Activated CD8-positive, alpha-beta memory T cell treated with anti-CD3 and anti-CD28 coated beads, Interleukin-2, amount 50 U/mL, for 1 hour (primary cell): ENCODE results near the gene BCL2.

Experiments used
- DNase-seq: peaks from one replicate; pipeline ENCODE4 v3.0.0-alpha.2; 2020; ENCODE audit errors: extremely low read depth

Gene BCL2

GRCh38 chr18:63107931-63108330, 211.6 kb downstream of the BCL2 start:
- no peak for DNase-seq

- DNase-seq, result no peak
Observed at GRCh38 chr18:63107171-63107845, 212.3 kb downstream of the BCL2 start.

GRCh38 chr18:63106727-63107126, 212.8 kb downstream of the BCL2 start:
- no peak for DNase-seq

- no peak for DNase-seq
Observed at GRCh38 chr18:63105636-63106316, 213.8 kb downstream of the BCL2 start.

- DNase-seq, result no peak
Observed at GRCh38 chr18:63104868-63105267, 214.7 kb downstream of the BCL2 start.

- no peak for DNase-seq
Observed at GRCh38 chr18:63102941-63103744, 216.4 kb downstream of the BCL2 start.

- DNase-seq, result no peak
Observed at GRCh38 chr18:63100630-63101055, 218.9 kb downstream of the BCL2 start.

- DNase-seq, result no peak
Observed at GRCh38 chr18:63099848-63100629, 219.5 kb downstream of the BCL2 start.

- DNase-seq, result no peak
Observed at GRCh38 chr18:63099091-63099840, 220.3 kb downstream of the BCL2 start.

GRCh38 chr18:63098018-63098981, 221.3 kb downstream of the BCL2 start:
- no peak for DNase-seq

GRCh38 chr18:63097178-63097577, 222.4 kb downstream of the BCL2 start:
- no peak for DNase-seq

GRCh38 chr18:63096327-63096874, 223.2 kb downstream of the BCL2 start:
- DNase-seq, result no peak

GRCh38 chr18:63095768-63096167, 223.8 kb downstream of the BCL2 start:
- DNase-seq, result no peak

- DNase-seq, result no peak
Observed at GRCh38 chr18:63091671-63092364, 227.8 kb downstream of the BCL2 start.

GRCh38 chr18:63090334-63090733, 229.2 kb downstream of the BCL2 start:
- no peak for DNase-seq

GRCh38 chr18:63089041-63089440, 230.5 kb downstream of the BCL2 start:
- DNase-seq, result no peak

GRCh38 chr18:63088262-63088661, 231.3 kb downstream of the BCL2 start:
- no peak for DNase-seq

GRCh38 chr18:63087421-63088230, 231.9 kb downstream of the BCL2 start:
- no peak for DNase-seq
